K562 (cell line): ENCODE measurements around the gene VGLL4. TPM values are rescaled to one million over a fixed set of nuclear protein-coding genes. Genes with fewer than 3 reads are reported as not detected.

Source experiments
- ATAC-seq: fragments of 200-7000 bp; cut with Tn5 transposase; 3 replicates; pipeline ENCODE4 v1.9.1; 2020; ENCODE audit warnings: moderate library complexity
- BruUV-seq: library from RNA; stranded (reverse); fragments of 400-500 nt; replicated peaks from 2 replicates; lab custom pipeline; 2021; lab: Mats Ljungman, UMichigan
- CTCF ChIA-PET: fragments of 300-600 bp; formaldehyde crosslinking; extraction: SDS; loops from one replicate; lab custom pipeline; 2021; ENCODE audit warnings: low intra/inter-chr PET ratio; lab: Yijun Ruan, JAX
- POLR2A ChIA-PET: fragments of 300-600, 350-650 bp; sonication (Branson Sonifier 250); formaldehyde crosslinking; extraction: SDS; loops from one replicate; lab custom pipeline; 2021; ENCODE audit warnings: antibody characterized with exemption, inconsistent platforms; lab: Yijun Ruan, JAX
- DNase-seq, 4 experiments: peaks; one replicate each; pipeline versions ENCODE4 v3.0.0 to v3.0.0-alpha.2; 2011 to 2018; ENCODE audit warnings: low spot score in 3 of 4, mixed read lengths in 3 of 4; ENCODE audit errors: extremely low read depth in 1 of 4
- FAIRE-seq: peaks from 2 replicates; lab custom pipeline; 2011; peaks lifted over from hg19 to GRCh38; lab: Jason Lieb, UNC
- H2AFZ ChIP-seq: 2 replicates; pipeline ENCODE4 v1.6.0; 2011; ENCODE audit warnings: low read depth, low read length, control low read depth, inconsistent platforms
- H3K27ac ChIP-seq: fragments of 200-600 bp; 3 replicates; pipeline ENCODE4 v1.8.0; 2011; ENCODE audit warnings: low read depth, mild to moderate bottlenecking, control low read depth, inconsistent platforms, low read length, moderate library complexity, mixed read lengths; ENCODE audit errors: extremely low read depth
- H3K27me3 ChIP-seq, 2 experiments: fragments of 300-600 bp in 1 of 2; 2 replicates in 1 of 2; 3 replicates in 1 of 2; pipeline versions ENCODE4 v1.6.0 to v1.8.0; 2011; ENCODE audit warnings: inconsistent platforms in 2 of 2, low read length in 2 of 2, mild to moderate bottlenecking in 1 of 2, mixed read lengths in 1 of 2, moderate library complexity in 1 of 2; ENCODE audit not compliant: control insufficient read depth in 2 of 2, insufficient read depth in 2 of 2
- H3K36me3 ChIP-seq: fragments of 300-600 bp; 3 replicates; pipeline ENCODE4 v1.8.0; 2011; ENCODE audit warnings: mild to moderate bottlenecking, low read length, inconsistent platforms; ENCODE audit not compliant: control insufficient read depth, insufficient read depth
- H3K4me1 ChIP-seq, 2 experiments: fragments of 200-600 bp in 1 of 2; replicated peaks in 1 of 2; 2 replicates in 1 of 2; 3 replicates in 1 of 2; pipeline versions ENCODE4 v1.5.1 to v1.8.0; 2011; ENCODE audit warnings: inconsistent platforms in 2 of 2, low read length in 2 of 2, mild to moderate bottlenecking in 1 of 2, mixed read lengths in 1 of 2, moderate library complexity in 1 of 2; ENCODE audit not compliant: control insufficient read depth in 2 of 2, insufficient read depth in 2 of 2
- H3K4me2 ChIP-seq: 2 replicates; pipeline ENCODE4 v1.6.1; 2011; ENCODE audit warnings: low read length, control low read depth, inconsistent platforms, mixed read lengths; ENCODE audit not compliant: insufficient read depth
- H3K4me3 ChIP-seq: fragments of 200-600 bp; sonication (generic), shearing (Covaris generic); 2 replicates; pipeline ENCODE4 v1.5.1; 2016; ENCODE audit warnings: control low read depth, inconsistent platforms
- H3K79me2 ChIP-seq: fragments of 200-600 bp; 3 replicates; pipeline ENCODE4 v1.8.0; 2011; ENCODE audit warnings: low read length, inconsistent platforms; ENCODE audit not compliant: control insufficient read depth, insufficient read depth
- H3K9ac ChIP-seq, 2 experiments: 2 replicates each; pipeline versions ENCODE4 v1.6.0 to v1.6.1; 2011; ENCODE audit warnings: low read depth in 2 of 2, low read length in 2 of 2, control low read depth in 1 of 2, inconsistent platforms in 1 of 2, mild to moderate bottlenecking in 1 of 2, mixed read lengths in 1 of 2; ENCODE audit not compliant: insufficient read depth in 1 of 2
- H3K9me1 ChIP-seq: one replicate; pipeline ENCODE4 v1.6.0; 2011; ENCODE audit warnings: inconsistent platforms, mild to moderate bottlenecking, low read length, moderate library complexity; ENCODE audit not compliant: control insufficient read depth, insufficient read depth
- H3K9me3 ChIP-seq: replicated peaks from 2 replicates; pipeline ENCODE4 v1.5.1; 2011; ENCODE audit warnings: low read depth, low read length, inconsistent platforms; ENCODE audit not compliant: control insufficient read depth, insufficient read depth
- H4K20me1 ChIP-seq: replicated peaks from 2 replicates; pipeline ENCODE4 v1.6.1; 2011; ENCODE audit warnings: low read length, inconsistent platforms, mixed read lengths; ENCODE audit not compliant: control insufficient read depth, insufficient read depth
- BMI1 ChIP-seq: fragments of 150-350 bp; IDR thresholded peaks from 2 replicates; pipeline ENCODE4 v1.6.1; 2014; ENCODE audit warnings: low read length
- CBX5 ChIP-seq: IDR thresholded peaks from 2 replicates; pipeline ENCODE4 v1.6.1; 2014; ENCODE audit warnings: low read depth, borderline replicate concordance
- CREBBP ChIP-seq: IDR thresholded peaks from one replicate; pipeline ENCODE4 v1.6.1; 2012; ENCODE audit warnings: low read depth, mild to moderate bottlenecking, control low read depth, inconsistent platforms, low read length
- EGR1 ChIP-seq: fragments of 450-650 bp; conservative IDR thresholded peaks from 2 replicates; pipeline ENCODE4 v1.6.1; 2017; ENCODE audit warnings: mild to moderate bottlenecking
- ELF2 ChIP-seq: fragments of 250-450 bp; sonication (Bioruptor Pico); IDR thresholded peaks from 2 replicates; pipeline ENCODE4 v1.5.0; 2021; ENCODE audit warnings: mild to moderate bottlenecking
- FOXK2 ChIP-seq, 2 experiments: fragments of 450-650 bp; IDR thresholded peaks in 1 of 2; conservative IDR thresholded peaks in 1 of 2; 2 replicates each; pipeline ENCODE4 v1.6.1; 2016; ENCODE audit warnings: low read depth in 2 of 2, mild to moderate bottlenecking in 1 of 2
- MAFK ChIP-seq: IDR thresholded peaks from 2 replicates; pipeline ENCODE4 v1.6.1; 2011; ENCODE audit warnings: low read length, improper control_type of control experiment
- MLLT1 ChIP-seq, 2 experiments: fragments of 450-650 bp; IDR thresholded peaks; 2 replicates each; pipeline ENCODE4 v1.6.1; 2016
- NELFE ChIP-seq: IDR thresholded peaks from 2 replicates; pipeline ENCODE4 v1.6.1; 2011; ENCODE audit warnings: mild to moderate bottlenecking; ENCODE audit not compliant: insufficient read depth, insufficient read length
- PHB2 ChIP-seq: fragments of 450-650 bp; IDR thresholded peaks from 2 replicates; pipeline ENCODE4 v1.6.1; 2017; ENCODE audit warnings: low read depth
- SPI1 ChIP-seq: IDR thresholded peaks from 2 replicates; pipeline ENCODE4 v1.6.1; 2011; ENCODE audit warnings: low read depth, low read length, control low read depth, borderline replicate concordance
- SUPT5H ChIP-seq: fragments of 450-650 bp; IDR thresholded peaks from 2 replicates; pipeline ENCODE4 v1.6.1; 2016
- TAF7 ChIP-seq: fragments of 450-650 bp; IDR thresholded peaks from 2 replicates; pipeline ENCODE4 v1.6.1; 2016; ENCODE audit warnings: missing genetic modification characterization, missing compliant biosample characterization
- YY1 ChIP-seq, 3 experiments: IDR thresholded peaks; 2 replicates each; pipeline ENCODE4 v1.6.1; 2011; ENCODE audit warnings: low read length in 2 of 3, mild to moderate bottlenecking in 2 of 3, moderate library complexity in 2 of 3, borderline replicate concordance in 1 of 3, control low read depth in 1 of 3, low read depth in 1 of 3; ENCODE audit not compliant: insufficient read depth in 3 of 3, insufficient replicate concordance in 2 of 3, control insufficient read depth in 1 of 3, insufficient read length in 1 of 3; ENCODE audit errors: extremely low read depth in 1 of 3
- ZBTB17 ChIP-seq: fragments of 450-650 bp; formaldehyde crosslinking; IDR thresholded peaks from 2 replicates; pipeline ENCODE4 v1.4.0; 2020; ENCODE audit warnings: mild to moderate bottlenecking
- ZC3H4 ChIP-seq: sonication (generic); formaldehyde crosslinking; IDR thresholded peaks from 2 replicates; pipeline ENCODE4 v1.9.0; 2021; ENCODE audit warnings: missing genetic modification reagents, borderline replicate concordance
- ZNF282 ChIP-seq: sonication (generic); formaldehyde crosslinking; IDR thresholded peaks from 2 replicates; pipeline ENCODE4 v1.8.1; 2023; ENCODE audit warnings: missing genetic modification reagents
- ZNF589 ChIP-seq: fragments of 200-800 bp; sonication (Bioruptor generic); IDR thresholded peaks from 2 replicates; pipeline ENCODE4 v1.6.1; 2016; ENCODE audit warnings: low read depth, missing genetic modification characterization, missing compliant biosample characterization
- ZNF696 ChIP-seq: fragments of 250-450 bp; sonication (Bioruptor Pico); conservative IDR thresholded peaks from 2 replicates; pipeline ENCODE4 v1.4.0; 2020; ENCODE audit warnings: mild to moderate bottlenecking, moderate library complexity
- ZNF766 ChIP-seq: fragments of 200-800 bp; sonication (Bioruptor generic); conservative IDR thresholded peaks from 2 replicates; pipeline ENCODE4 v1.6.1; 2016; ENCODE audit warnings: missing genetic modification characterization, missing compliant biosample characterization
- WGBS: fragments of 100-300 bp; shearing (Covaris generic); methylation state at CpG from one replicate; pipeline ENCODE4 v1.1.6; 2016; ENCODE audit warnings: low coverage, mixed read lengths; ENCODE audit not compliant: insufficient coverage; ENCODE audit errors: missing lambda C conversion rate; 5-methylcytosine and 5-hydroxymethylcytosine counted together
- in situ Hi-C: fragments of 300-500 bp; cut with MboI; formaldehyde crosslinking; loops from 4 replicates; pipeline ENCODE4 v1.15.0; 2018; ENCODE audit warnings: inconsistent platforms, mixed read lengths
- intact Hi-C: fragments of 100-400 bp; cut with micrococcal nuclease; formaldehyde crosslinking; loops from 2 replicates; pipeline ENCODE4 v1.14.2; 2022
- polyA plus RNA-seq, 8 experiments: library from polyadenylated mRNA; depleted of rRNA in 4 of 8; stranded (reverse) in 5 of 8; unstranded in 3 of 8; fragments of >200 nt; fragmentation: Nextera tagmentation in 2 of 8; fragmentation: Illumina TruSeq in 1 of 8; extraction: Ambion mirVana in 2 of 8; extraction: Trizol in 1 of 8; gene quantifications; 2 replicates each; pipeline versions ENCODE4 v1.2.1 to v1.2.3, GENCODE V29; 2011 to 2014; ENCODE audit warnings: inconsistent platforms in 1 of 8, missing spikeins in 1 of 8
- total RNA-seq, 7 experiments: library from RNA; depleted of rRNA in 6 of 7; stranded (reverse); fragments of >200 nt in 6 of 7; fragmentation: Illumina TruSeq in 2 of 7; extraction: Trizol in 2 of 7; gene quantifications; 2 replicates each; pipeline versions ENCODE4 v1.2.1 to v1.2.3, GENCODE V29; 2011 to 2021; ENCODE audit warnings: low replicate concordance in 1 of 7
- TF ChIP-seq, protein P1 (sequence below): sonication (generic); formaldehyde crosslinking; IDR thresholded peaks from 2 replicates; pipeline ENCODE4 v1.8.0; 2022; ENCODE audit warnings: missing genetic modification reagents, mild to moderate bottlenecking, moderate library complexity, borderline replicate concordance

Gene VGLL4
- total and polyA plus RNA-seq, 9 of the 15 experiments (the other 6 are each of a cell fraction or from before 2014, with no cell fraction given), result 0.27 to 10.9 (median 8.6) TPM

GRCh38 chr3:11641683-11642430, 1.9 kb downstream of the VGLL4 start:
- peak overlapping the region; percentile 79 to 97; a peak in 3 of 4 replicates for H3K9ac ChIP-seq
- peak overlapping the region; percentile 59 for H3K4me3 ChIP-seq
- intact Hi-C loops (loop anchor here (2.0 to 5.0 kb wide), 3 partner anchors 35 to 263 kb away; no protein-coding TSS in a partner anchor), in situ Hi-C loops (no loop called here)
- H3K27me3 ChIP-seq, result peaks cover 2 to 3% of the 10 kb centered on the region in 2 experiments; a peak in 1 of 5 replicates
- CTCF ChIA-PET, result interaction anchor here (0.6 kb wide), 1 partner anchor 262 kb away, joined by 3 read pairs; no protein-coding TSS in a partner anchor
- H3K4me1 ChIP-seq, result peaks cover 10 to 15% of the 10 kb centered on the region in 2 experiments; a peak in 4 of 5 replicates
- POLR2A ChIA-PET, result interaction anchor here (0.7 kb wide), 1 partner anchor 26 kb away, joined by 3 read pairs; no protein-coding TSS in a partner anchor
- no peaks in the 10 kb centered on the region for H4K20me1 ChIP-seq
- peak overlapping the region; percentile 85 for H3K4me2 ChIP-seq
- FAIRE-seq, result peak; percentile 11
- peak overlapping the region; percentile 89 for H2AFZ ChIP-seq
- 3% methylated on average over 13 of the region's 13 CpGs for WGBS
- H3K36me3 ChIP-seq, result no peaks in the 10 kb centered on the region
- DNase-seq, result peak in 3 of 4 experiments; percentile 24 to 45 (median 36)
- no peaks in the 10 kb centered on the region for H3K9me3 ChIP-seq
- BruUV-seq, result no TSS peak
- ATAC-seq, result no peak
- peak overlapping the region; percentile 77 for H3K27ac ChIP-seq
- H3K9me1 ChIP-seq, result no peaks in the 10 kb centered on the region
- peaks cover 56% of the 10 kb centered on the region for H3K79me2 ChIP-seq
- TF ChIP-seq ZBTB17 (CRISPR knock-in tag), result no peak
- TF ChIP-seq CREBBP, result no peak
- no peak for TF ChIP-seq TAF7 (tag)
- no peak for TF ChIP-seq ZNF282 (CRISPR knock-in tag)
- TF ChIP-seq SUPT5H, result no peak
- TF ChIP-seq PHB2, result no peak
- no peak for TF ChIP-seq NELFE
- no peak for TF ChIP-seq ELF2 (CRISPR knock-in tag)
- TF ChIP-seq ZNF766, result no peak
- no peak for TF ChIP-seq MLLT1 (IDR thresholded peaks at IDR 0.05)
- no peak for TF ChIP-seq CBX5
- TF ChIP-seq YY1 (IDR thresholded peaks at IDR 0.05; ENCODE audit: borderline replicate concordance in 1 of 3, control insufficient read depth in 1 of 3, extremely low read depth in 1 of 3, insufficient read depth in 3 of 3, insufficient read length in 1 of 3, insufficient replicate concordance in 2 of 3, low read depth in 1 of 3, low read length in 2 of 3), result peak in 1 of 3 experiments; percentile 82
- no peak for TF ChIP-seq ZC3H4 (CRISPR knock-in tag)
- TF ChIP-seq, protein P1, sequence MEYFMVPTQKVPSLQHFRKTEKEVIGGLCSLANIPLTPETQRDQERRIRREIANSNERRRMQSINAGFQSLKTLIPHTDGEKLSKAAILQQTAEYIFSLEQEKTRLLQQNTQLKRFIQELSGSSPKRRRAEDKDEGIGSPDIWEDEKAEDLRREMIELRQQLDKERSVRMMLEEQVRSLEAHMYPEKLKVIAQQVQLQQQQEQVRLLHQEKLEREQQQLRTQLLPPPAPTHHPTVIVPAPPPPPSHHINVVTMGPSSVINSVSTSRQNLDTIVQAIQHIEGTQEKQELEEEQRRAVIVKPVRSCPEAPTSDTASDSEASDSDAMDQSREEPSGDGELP (CRISPR knock-in tag), result no peak
- TF ChIP-seq BMI1, result peak; percentile 59; the same call in 1 of the 2 replicates
- no peak for TF ChIP-seq SPI1
- TF ChIP-seq ZNF589 (CRISPR knock-in tag), result no peak
- no peak for TF ChIP-seq EGR1
- TF ChIP-seq MAFK, result no peak
- 0 out of 4 replicates have a peak, but pooled peaks of 1 of the 2 experiments have one; percentile 5 for TF ChIP-seq FOXK2 (conservative IDR thresholded peaks at IDR 0.05 in 1 of 2, IDR thresholded peaks at IDR 0.05 in 1 of 2; ENCODE audit: low read depth in 2 of 2)
- no peak for TF ChIP-seq ZNF696 (CRISPR knock-in tag)
